ENCODE results near the gene SPATA2.

The SPATA2 gene

GRCh38 chr20:49945701-49946477 is 30.6 kb upstream of the SPATA2 start:
- no peak for DNase-seq (ENCODE audit: low read depth)
- Histone ChIP-seq H3K4me3 (ENCODE audit: low read length) (no peak overlapping the region), H3K36me3 (ENCODE audit: control insufficient read depth, insufficient read depth, low read length, severe bottlenecking) (peaks cover 80% of the 10 kb centered on the region), H3K9ac (ENCODE audit: low read length) (no peak overlapping the region), H3K27me3 (replicated peaks; ENCODE audit: control insufficient read depth, insufficient read depth, low read length) (no peaks in the 10 kb centered on the region), H3K4me1 (ENCODE audit: control insufficient read depth, insufficient read depth, low read length) (peaks cover 26% of the 10 kb centered on the region), H3K9me3 (ENCODE audit: control insufficient read depth, low read length) (no peaks in the 10 kb centered on the region)

DNA sequence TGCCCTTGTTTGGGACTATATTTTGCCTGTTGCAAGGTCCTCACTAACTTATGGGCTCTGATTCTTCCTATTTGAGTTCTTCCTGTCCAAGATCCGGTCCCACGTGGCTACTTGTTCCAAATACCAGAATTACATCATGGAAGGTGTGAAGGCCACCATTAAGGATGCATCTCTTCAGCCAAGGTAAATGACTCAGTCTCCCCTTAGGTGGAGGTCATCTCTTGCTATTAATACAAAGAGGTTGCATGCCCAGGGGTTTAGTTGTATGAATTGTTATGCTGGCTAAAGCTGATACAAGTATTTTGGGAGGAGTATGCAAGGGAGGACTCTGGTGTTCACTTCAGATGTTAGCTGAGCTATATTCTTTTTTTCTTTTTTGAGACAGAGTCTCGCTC is 30.0 kb upstream of the SPATA2 start:
- H3K9ac ChIP-seq (ENCODE audit: low read length), result no peak overlapping the region
- no peaks in the 10 kb centered on the region for H3K27me3 ChIP-seq (replicated peaks; ENCODE audit: control insufficient read depth, insufficient read depth, low read length)
- peaks cover 74% of the 10 kb centered on the region for H3K36me3 ChIP-seq (ENCODE audit: control insufficient read depth, insufficient read depth, low read length, severe bottlenecking)
- no peaks in the 10 kb centered on the region for H3K9me3 ChIP-seq (ENCODE audit: control insufficient read depth, low read length)
- H3K4me1 ChIP-seq (ENCODE audit: control insufficient read depth, insufficient read depth, low read length), result peaks cover 20% of the 10 kb centered on the region
- DNase-seq (ENCODE audit: low read depth), result no peak
- no peak overlapping the region for H3K4me3 ChIP-seq (ENCODE audit: low read length)

DNA sequence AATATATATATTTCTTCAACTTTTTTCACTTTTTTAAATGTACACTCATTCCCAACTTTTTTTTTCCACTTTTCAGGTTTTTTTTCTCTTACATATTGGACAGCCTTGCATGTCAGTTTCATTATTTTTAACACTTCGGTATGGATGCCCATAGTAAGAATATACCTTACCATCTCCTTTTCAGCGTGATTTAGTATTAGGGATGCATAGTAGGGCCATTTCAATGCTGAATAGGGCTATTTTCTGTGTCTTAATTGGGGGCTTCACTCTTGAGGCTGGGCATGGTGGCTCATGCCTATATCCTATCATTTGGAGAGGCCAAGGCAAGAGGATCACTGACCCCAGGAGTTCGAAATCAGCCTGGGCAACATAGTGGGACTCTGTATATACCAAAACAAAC is 27.6 kb upstream of the SPATA2 start:
- Histone ChIP-seq H3K4me1 (ENCODE audit: control insufficient read depth, insufficient read depth, low read length) (peaks cover 25% of the 10 kb centered on the region), H3K36me3 (ENCODE audit: control insufficient read depth, insufficient read depth, low read length, severe bottlenecking) (peaks cover 63% of the 10 kb centered on the region), H3K4me3 (ENCODE audit: low read length) (no peak overlapping the region), H3K27me3 (replicated peaks; ENCODE audit: control insufficient read depth, insufficient read depth, low read length) (no peaks in the 10 kb centered on the region), H3K9ac (ENCODE audit: low read length) (no peak overlapping the region), H3K9me3 (ENCODE audit: control insufficient read depth, low read length) (no peaks in the 10 kb centered on the region)
- DNase-seq (ENCODE audit: low read depth), result no peak

DNA sequence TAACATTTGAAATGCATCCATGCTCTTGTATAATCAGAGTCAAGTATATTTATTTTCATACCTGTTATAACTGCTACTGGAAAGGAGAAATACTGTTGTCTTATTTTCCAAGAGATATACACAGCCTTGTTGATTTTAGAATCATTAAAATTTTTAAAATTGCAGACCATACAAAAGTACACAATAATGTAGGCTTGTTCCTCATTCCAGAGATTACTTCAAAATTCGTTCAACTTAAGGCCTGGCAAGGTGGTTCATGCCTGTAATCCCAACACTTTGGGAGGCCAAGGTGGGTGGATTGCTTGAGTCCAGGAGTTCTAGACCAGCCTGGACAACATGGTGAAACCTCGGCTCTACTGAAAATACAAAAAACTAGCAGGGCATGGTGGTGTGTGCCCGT is 27.0 kb upstream of the SPATA2 start:
- H3K4me3 ChIP-seq (ENCODE audit: low read length), result no peak overlapping the region
- H3K9me3 ChIP-seq (ENCODE audit: control insufficient read depth, low read length), result no peaks in the 10 kb centered on the region
- H3K4me1 ChIP-seq (ENCODE audit: control insufficient read depth, insufficient read depth, low read length), result peaks cover 31% of the 10 kb centered on the region
- H3K9ac ChIP-seq (ENCODE audit: low read length), result no peak overlapping the region
- no peaks in the 10 kb centered on the region for H3K27me3 ChIP-seq (replicated peaks; ENCODE audit: control insufficient read depth, insufficient read depth, low read length)
- H3K36me3 ChIP-seq (ENCODE audit: control insufficient read depth, insufficient read depth, low read length, severe bottlenecking), result peaks cover 60% of the 10 kb centered on the region
- no peak for DNase-seq (ENCODE audit: low read depth)

- H3K4me3 ChIP-seq (ENCODE audit: low read length), result no peak overlapping the region
- no peak for DNase-seq (ENCODE audit: low read depth)
- H3K9me3 ChIP-seq (ENCODE audit: control insufficient read depth, low read length), result no peaks in the 10 kb centered on the region
- peaks cover 53% of the 10 kb centered on the region for H3K36me3 ChIP-seq (ENCODE audit: control insufficient read depth, insufficient read depth, low read length, severe bottlenecking)
- no peaks in the 10 kb centered on the region for H3K27me3 ChIP-seq (replicated peaks; ENCODE audit: control insufficient read depth, insufficient read depth, low read length)
- H3K9ac ChIP-seq (ENCODE audit: low read length), result no peak overlapping the region
- H3K4me1 ChIP-seq (ENCODE audit: control insufficient read depth, insufficient read depth, low read length), result peaks cover 35% of the 10 kb centered on the region
Observed at GRCh38 chr20:49941456-49941855, 26.1 kb upstream of the SPATA2 start.

DNA sequence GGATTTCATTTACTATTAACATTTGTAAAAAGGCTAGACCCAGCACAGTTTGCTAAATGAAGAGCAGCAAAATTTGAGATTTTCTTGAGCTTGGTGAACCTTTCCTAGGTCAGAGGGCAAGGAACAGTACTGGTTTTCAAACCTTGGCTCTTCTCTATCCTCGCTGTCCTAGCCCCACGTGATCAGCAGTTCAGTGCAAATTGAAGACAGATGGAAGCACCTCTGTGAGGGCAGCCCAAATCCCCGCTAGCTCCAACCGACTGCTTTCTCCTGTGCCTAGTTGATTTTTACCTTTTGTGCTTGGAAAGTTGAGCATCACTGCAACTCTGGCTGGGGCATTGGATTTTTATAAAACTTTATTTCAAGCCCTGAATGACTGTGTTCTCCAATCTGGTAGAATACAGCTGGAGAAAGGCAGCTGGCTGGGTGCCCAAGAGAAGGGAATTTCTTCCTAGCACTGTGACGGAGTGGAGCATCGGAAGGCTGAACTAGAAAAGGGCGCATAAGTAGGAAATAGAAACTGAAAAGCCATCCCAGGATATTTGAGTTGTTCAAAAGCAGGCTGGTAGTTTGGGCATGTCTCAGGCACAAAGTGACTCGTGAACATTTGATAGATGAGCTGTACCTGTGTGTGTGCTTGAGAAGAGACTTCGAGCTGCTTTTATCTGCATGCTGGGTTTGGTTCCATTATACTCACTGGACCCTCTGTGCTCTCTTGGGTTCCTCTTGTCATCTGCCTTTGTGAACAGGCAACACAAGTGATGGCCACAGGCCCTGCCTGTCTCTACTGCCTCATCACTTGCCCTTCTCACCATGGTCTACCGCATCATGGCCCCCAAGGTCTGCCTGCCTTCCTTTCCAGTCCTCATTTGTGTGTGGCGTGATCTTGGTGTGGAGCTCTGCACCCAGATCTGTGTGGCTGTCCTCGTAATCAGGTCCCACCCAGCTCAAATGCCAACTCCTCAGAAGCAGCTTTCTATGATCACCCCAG is 23.1 kb upstream of the SPATA2 start:
- DNase-seq (ENCODE audit: low read depth), result peak; percentile 82
- Histone ChIP-seq H3K4me1 (ENCODE audit: control insufficient read depth, insufficient read depth, low read length) (peaks cover 37% of the 10 kb centered on the region), H3K9ac (ENCODE audit: low read length) (peak overlapping the region; percentile 64), H3K27me3 (replicated peaks; ENCODE audit: control insufficient read depth, insufficient read depth, low read length) (no peaks in the 10 kb centered on the region), H3K9me3 (ENCODE audit: control insufficient read depth, low read length) (no peaks in the 10 kb centered on the region), H3K4me3 (ENCODE audit: low read length) (peak overlapping the region; percentile 98), H3K36me3 (ENCODE audit: control insufficient read depth, insufficient read depth, low read length, severe bottlenecking) (peaks cover 30% of the 10 kb centered on the region)

DNA sequence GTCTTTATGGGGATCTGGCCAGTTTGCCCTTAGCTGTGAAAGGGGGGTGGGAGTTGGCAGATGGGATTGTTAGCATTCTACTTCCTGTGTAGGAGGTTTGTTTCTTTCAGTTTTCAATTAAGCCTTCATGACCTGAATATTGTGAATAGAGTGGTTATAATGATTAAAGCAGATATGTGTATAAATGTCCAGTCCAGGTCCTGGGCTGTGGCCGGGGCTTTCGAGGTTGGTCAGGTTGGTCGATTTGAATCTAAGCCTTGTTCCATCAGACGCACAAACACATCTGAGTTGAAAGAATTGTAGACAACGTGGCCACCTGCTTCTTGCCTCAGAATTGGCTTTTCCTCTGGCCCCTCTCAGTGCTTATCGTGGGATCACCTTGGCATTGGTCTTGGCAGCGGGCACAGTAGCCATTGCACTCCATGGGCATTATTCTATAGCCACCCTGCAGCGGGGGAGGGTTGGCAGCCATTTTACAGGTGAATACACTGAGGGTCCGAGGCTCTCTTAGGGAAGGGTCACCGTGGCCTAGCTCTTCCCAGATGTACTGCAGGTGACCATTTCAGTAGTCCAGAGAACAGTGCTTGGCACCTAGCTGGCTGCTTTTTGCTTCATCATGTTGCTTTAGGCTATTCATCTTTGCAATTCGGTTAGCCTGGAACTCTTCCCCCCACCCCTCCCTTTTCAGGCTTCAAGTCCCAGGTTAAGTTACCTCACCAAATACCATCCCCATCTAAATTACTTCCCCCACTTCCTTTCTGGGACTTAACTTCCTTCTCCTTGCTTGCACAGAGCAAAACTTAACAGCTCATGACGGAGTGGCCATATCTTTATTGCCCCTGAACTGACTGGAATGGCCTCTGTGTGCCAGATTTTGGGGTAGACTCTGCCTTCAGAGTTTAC is 21.9 kb upstream of the SPATA2 start:
- peak overlapping the region; percentile 98 for H3K4me3 ChIP-seq (ENCODE audit: low read length)
- H3K36me3 ChIP-seq (ENCODE audit: control insufficient read depth, insufficient read depth, low read length, severe bottlenecking), result peaks cover 18% of the 10 kb centered on the region
- peaks cover 37% of the 10 kb centered on the region for H3K4me1 ChIP-seq (ENCODE audit: control insufficient read depth, insufficient read depth, low read length)
- H3K9ac ChIP-seq (ENCODE audit: low read length), result peak overlapping the region; percentile 96
- no peaks in the 10 kb centered on the region for H3K27me3 ChIP-seq (replicated peaks; ENCODE audit: control insufficient read depth, insufficient read depth, low read length)
- H3K9me3 ChIP-seq (ENCODE audit: control insufficient read depth, low read length), result no peaks in the 10 kb centered on the region
- DNase-seq (ENCODE audit: low read depth), result peak; percentile 15

GRCh38 chr20:49936153-49937026 is 21.1 kb upstream of the SPATA2 start, which contains the start of gene RNF114:
Gene RNF114, plus strand, starts transcription at chr20:49936397. Its CDS starts 16 bp downstream, at chr20:49936413.
- Histone ChIP-seq H3K4me3 (ENCODE audit: low read length) (peak within 1 kb of the TSS; percentile 98), H3K9ac (ENCODE audit: low read length) (peak within 1 kb of the TSS; percentile 96), H3K4me1 (ENCODE audit: control insufficient read depth, insufficient read depth, low read length) (peaks cover 37% of the 10 kb centered on the region), H3K9me3 (ENCODE audit: control insufficient read depth, low read length) (no peaks in the 10 kb centered on the region), H3K36me3 (ENCODE audit: control insufficient read depth, insufficient read depth, low read length, severe bottlenecking) (peaks cover 10% of the 10 kb centered on the region), H3K27me3 (replicated peaks; ENCODE audit: control insufficient read depth, insufficient read depth, low read length) (no peaks in the 10 kb centered on the region)
- DNase-seq (ENCODE audit: low read depth), result peak; percentile 98

DNA sequence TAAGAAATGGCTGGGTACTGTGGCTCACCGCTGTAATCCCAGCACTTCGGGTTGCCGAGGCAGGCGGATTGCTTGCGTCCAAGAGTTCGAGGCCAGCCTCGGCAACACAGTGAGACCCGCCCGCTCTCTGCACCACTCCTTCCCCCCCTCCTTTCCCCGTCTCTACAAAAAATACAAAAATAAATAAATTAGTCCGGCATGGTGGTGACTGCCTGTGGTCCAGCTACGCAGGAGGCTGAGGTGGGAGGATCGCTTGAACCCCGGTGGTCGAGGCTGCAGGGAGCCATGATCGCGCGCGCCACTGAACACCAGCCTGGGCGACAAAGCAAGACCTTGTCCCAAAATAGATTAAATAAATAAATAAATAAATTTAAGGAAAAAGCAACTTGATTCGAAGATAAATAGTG is 20.4 kb upstream of the SPATA2 start:
- Histone ChIP-seq H3K4me3 (ENCODE audit: low read length) (peak overlapping the region; percentile 98), H3K4me1 (ENCODE audit: control insufficient read depth, insufficient read depth, low read length) (peaks cover 37% of the 10 kb centered on the region), H3K36me3 (ENCODE audit: control insufficient read depth, insufficient read depth, low read length, severe bottlenecking) (peaks cover 4% of the 10 kb centered on the region), H3K9ac (ENCODE audit: low read length) (peak overlapping the region; percentile 96), H3K27me3 (replicated peaks; ENCODE audit: control insufficient read depth, insufficient read depth, low read length) (no peaks in the 10 kb centered on the region), H3K9me3 (ENCODE audit: control insufficient read depth, low read length) (no peaks in the 10 kb centered on the region)
- no peak for DNase-seq (ENCODE audit: low read depth)

DNA sequence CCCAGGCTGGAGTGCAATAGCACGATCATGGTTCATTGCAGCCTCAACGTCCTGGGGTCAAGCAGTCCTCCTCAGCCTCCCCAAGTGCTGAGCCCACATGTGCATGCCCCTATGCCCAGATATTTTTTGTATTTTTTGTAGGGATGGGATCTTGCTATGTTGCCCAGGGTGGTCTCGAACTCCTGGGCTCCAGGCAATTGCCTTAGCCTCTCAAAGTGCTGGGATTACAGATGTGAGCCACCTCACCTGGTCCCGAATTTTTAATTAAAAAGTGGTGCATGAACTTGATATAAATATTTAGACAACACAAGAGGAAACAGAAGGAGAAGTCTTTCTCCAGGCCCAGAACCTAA is 13.8 kb upstream of the SPATA2 start:
- Histone ChIP-seq H3K4me3 (ENCODE audit: low read length) (no peak overlapping the region), H3K9me3 (ENCODE audit: control insufficient read depth, low read length) (no peaks in the 10 kb centered on the region), H3K9ac (ENCODE audit: low read length) (no peak overlapping the region), H3K36me3 (ENCODE audit: control insufficient read depth, insufficient read depth, low read length, severe bottlenecking) (no peaks in the 10 kb centered on the region), H3K27me3 (replicated peaks; ENCODE audit: control insufficient read depth, insufficient read depth, low read length) (no peaks in the 10 kb centered on the region), H3K4me1 (ENCODE audit: control insufficient read depth, insufficient read depth, low read length) (peaks cover 3% of the 10 kb centered on the region)
- no peak for DNase-seq (ENCODE audit: low read depth)
